ENCODE results near the gene CPB1.

The CPB1 gene

DNA sequence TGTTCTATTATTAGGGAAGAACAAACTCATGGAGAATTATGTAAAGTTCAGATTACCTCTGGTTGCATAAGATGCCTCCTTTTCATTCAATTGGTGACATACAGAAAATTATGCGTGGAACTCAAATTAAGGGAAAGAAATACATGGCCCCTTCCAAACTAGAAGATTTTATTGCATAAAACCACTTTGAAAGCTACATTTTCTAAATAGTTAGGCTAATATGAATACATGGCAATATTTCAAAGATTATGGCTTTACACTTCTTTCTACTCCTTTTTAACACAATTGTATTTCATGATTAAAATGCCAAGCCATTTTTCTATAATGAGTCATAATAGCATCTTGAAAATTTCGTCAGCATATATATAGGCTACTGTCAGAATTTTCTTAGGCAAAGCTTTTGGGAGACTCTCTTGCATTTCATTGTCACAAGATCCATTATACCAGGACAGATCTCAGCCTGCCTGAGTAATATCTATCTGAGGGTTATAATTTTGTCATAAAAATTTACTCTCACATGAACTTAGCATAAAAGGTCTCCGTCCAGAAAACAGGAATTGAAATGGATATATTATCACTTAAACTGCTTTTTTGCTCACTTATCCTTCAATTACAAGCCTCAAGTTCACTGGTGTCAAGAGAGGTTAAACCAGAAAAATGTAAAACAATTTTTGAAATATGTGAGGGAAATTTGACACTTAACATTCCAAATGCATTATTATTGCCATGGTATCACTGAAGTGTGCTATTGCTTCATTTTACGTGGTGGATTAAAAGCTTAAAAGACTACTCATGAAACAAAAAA, 74.6 kb downstream of the CPB1 start:
- peak; percentile 65 for DNase-seq (ENCODE audit: low read depth, low spot score)
- H3K4me3 ChIP-seq (ENCODE audit: low read depth, low read length), result no peak overlapping the region
- TF ChIP-seq, protein P1, sequence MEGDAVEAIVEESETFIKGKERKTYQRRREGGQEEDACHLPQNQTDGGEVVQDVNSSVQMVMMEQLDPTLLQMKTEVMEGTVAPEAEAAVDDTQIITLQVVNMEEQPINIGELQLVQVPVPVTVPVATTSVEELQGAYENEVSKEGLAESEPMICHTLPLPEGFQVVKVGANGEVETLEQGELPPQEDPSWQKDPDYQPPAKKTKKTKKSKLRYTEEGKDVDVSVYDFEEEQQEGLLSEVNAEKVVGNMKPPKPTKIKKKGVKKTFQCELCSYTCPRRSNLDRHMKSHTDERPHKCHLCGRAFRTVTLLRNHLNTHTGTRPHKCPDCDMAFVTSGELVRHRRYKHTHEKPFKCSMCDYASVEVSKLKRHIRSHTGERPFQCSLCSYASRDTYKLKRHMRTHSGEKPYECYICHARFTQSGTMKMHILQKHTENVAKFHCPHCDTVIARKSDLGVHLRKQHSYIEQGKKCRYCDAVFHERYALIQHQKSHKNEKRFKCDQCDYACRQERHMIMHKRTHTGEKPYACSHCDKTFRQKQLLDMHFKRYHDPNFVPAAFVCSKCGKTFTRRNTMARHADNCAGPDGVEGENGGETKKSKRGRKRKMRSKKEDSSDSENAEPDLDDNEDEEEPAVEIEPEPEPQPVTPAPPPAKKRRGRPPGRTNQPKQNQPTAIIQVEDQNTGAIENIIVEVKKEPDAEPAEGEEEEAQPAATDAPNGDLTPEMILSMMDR (IDR thresholded peaks at IDR 0.05; ENCODE audit: insufficient read depth, low read length, missing control alignments), result no peak
- ChIA-PET POLR2A (no interaction called here), CTCF (no interaction called here)

DNA sequence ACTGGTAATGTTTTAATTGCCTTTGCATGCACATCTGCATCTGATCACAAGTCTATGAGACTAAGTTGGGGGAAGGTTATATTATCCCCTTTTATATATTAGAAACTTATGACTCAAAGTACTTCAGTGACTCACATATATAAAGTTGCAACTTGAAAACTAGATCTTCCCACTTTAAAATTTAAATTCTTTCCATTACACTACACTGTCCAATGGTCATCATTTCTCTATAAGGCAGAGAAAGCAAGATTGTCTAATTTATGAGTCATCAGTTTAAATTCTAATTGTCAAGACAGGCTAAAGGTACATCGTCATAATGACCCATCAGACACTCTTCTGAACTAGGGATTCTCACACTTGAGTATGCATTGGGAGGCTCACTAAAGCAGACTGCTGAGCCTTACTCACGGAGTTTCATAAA, 75.4 kb downstream of the CPB1 start:
- POLR2A ChIA-PET, result no interaction called here
- CTCF ChIA-PET, result no interaction called here
- TF ChIP-seq, protein P1 (IDR thresholded peaks at IDR 0.05; ENCODE audit: insufficient read depth, low read length, missing control alignments), result no peak
- no peak overlapping the region for H3K4me3 ChIP-seq (ENCODE audit: low read depth, low read length)
- no peak for DNase-seq (ENCODE audit: low read depth, low spot score)

DNA sequence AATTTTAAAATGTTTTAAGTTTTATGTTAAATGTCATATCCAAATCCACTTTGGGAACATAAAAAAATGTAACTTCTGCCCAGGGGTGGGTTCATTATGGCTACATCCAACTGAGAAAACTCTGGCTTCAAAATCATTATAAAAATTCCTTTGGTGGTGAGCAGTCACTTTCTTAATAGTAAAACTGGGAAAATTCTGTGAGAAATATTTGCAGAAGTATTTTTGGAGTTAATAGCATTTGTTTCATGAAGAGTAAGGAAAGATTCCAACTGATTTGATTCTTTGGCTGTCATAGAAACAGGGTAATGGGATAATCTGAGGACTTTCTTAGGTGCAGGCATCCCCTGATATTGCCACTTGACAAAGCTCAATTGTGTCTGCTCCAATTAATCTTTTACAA, 76.3 kb downstream of the CPB1 start:
- CTCF ChIA-PET, result no interaction called here
- POLR2A ChIA-PET, result interaction anchor here (0.6 kb wide), 1 partner anchor 507 kb away, joined by 3 read pairs; no protein-coding TSS in a partner anchor
- TF ChIP-seq, protein P1 (IDR thresholded peaks at IDR 0.05; ENCODE audit: insufficient read depth, low read length, missing control alignments), result no peak
- no peak overlapping the region for H3K4me3 ChIP-seq (ENCODE audit: low read depth, low read length)
- no peak for DNase-seq (ENCODE audit: low read depth, low spot score)

DNA sequence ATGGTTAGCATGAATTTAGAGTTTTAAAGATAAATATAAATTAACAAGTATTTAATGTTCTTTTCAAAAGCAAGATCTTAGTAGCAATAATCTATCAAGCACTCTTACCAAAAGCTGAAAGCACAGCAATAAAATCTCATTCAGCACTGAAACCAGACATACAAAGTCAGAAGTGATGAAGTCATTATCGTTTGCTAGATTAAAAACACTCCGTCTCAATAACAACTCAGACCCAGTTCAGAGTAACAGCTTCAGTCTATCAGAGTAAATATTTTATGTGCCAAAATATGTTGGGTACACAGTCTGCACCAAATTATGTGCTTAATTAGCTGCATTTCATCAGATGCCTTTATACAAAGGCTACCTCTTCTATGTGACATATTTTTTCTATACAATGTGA, 79.1 kb downstream of the CPB1 start:
- CTCF ChIA-PET, result interaction anchor here (0.6 to 2.0 kb wide), 4 partner anchors 13 to 188 kb away, joined by 3 to 14 read pairs (median 5); no protein-coding TSS in a partner anchor
- no peak for DNase-seq (ENCODE audit: low read depth, low spot score)
- no peak overlapping the region for H3K4me3 ChIP-seq (ENCODE audit: low read depth, low read length)
- TF ChIP-seq, protein P1 (IDR thresholded peaks at IDR 0.05; ENCODE audit: insufficient read depth, low read length, missing control alignments), result no peak
- POLR2A ChIA-PET, result interaction anchor here (0.6 kb wide), 1 partner anchor 25 kb away, joined by 3 read pairs; no protein-coding TSS in a partner anchor
